Stimulated activated CD8-positive, alpha-beta memory T cell treated with anti-CD3 and anti-CD28 coated beads, Interleukin-2, amount 100 ng/mL, for 48 hours (primary cell): Measurements from ENCODE around the gene RNF225.
"Not testable (repeated sequence)": the region's sequence is repeated elsewhere in the genome, so short reads cannot be mapped to it uniquely, and the experiment has no call there.

Experiments used
- DNase-seq, 2 donors: peaks; one replicate each; pipeline ENCODE4 v3.0.0-alpha.2; 2020; ENCODE audit warnings: low read depth in 2 of 2

The RNF225 gene

DNA sequence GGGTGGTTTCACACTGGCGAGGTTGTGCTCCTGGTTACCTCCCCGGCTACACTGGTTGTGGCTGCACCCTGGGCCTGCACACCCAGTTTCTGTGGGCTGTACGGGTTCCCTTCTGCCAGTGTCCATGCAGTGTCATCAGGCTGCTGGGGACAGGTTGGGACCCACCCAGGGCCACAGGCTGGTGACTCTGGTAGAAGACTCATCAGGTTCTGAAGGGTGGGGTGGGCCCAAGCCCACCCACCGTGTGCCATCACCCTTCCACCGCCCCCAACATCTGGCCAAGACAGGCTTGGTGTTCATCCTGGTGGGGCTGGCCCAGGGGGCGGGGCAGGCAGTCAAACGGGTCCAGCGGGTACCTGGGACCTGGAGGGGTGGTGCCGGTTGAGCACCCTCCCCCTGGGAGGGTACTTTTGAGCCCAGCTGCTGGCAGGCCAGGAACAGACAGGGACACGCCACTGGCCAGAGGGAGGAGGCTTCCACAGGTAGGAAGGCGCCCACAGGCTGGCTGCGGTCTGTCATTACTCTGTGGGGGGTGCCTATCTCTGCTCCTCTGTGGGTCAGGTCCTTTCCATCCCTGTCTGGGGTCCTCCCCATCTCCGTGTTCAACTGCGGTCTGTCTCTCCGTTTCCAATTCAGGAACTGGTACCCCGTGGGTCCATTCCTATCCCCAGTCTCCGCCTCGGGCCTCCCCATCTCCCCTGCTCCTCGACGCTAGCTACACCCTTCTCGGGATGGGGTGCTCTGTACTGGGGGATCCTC, at the start of gene RNF225:
Gene RNF225 (plus strand): TSS at position 437 of the 759 bp plus-strand sequence. CDS start 434 bp downstream, outside the sequence.
- no peak for DNase-seq

DNA sequence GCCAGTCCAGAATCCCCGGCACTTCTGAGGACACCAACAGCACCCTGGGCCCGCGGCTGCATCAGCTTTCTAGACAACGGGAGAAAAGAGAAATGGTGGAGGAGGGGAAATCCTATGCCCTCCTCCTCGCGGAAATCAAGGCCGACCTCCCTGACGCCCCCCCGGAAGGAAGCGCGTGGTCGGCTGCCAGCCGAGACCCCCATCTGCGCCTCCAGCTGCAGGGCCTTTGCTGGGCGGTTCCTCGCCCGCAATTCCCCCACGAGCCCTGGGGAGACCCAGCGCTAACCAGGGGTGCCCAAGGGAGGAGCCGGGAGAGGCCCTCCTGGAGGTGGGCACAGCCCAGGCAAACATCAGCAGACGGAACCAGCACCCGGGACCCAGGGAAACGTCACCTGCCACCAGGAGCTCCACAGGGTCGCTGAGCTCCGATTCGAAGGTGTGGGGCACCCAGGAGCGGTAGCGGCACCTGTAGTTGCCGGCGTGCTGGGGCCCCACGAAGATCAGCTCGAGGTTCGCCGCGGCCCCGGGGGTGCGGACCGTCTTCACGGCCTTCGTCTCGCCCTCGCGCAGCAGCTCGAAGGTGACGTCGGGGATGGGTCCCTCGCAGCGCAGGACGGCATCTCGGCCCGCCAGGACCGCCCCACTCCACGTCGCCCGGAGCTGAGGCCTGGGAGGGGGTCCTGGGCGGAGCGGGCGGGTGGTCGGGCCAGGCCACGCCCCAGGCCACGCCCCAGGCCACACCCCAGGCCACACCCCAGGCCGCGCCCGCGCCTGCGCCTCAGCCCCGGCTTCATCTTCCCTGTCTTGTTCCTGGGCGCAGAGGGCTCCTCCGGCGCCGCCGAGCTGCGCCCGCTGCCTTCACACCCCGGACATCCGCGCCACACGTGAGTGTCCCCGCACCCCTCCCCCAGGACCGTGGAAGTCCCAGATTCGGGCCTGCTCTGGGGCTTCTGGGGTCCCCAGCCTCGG, 48.2 kb upstream of the RNF225 start:
- peak; percentile 59 to 70 for DNase-seq

DNA sequence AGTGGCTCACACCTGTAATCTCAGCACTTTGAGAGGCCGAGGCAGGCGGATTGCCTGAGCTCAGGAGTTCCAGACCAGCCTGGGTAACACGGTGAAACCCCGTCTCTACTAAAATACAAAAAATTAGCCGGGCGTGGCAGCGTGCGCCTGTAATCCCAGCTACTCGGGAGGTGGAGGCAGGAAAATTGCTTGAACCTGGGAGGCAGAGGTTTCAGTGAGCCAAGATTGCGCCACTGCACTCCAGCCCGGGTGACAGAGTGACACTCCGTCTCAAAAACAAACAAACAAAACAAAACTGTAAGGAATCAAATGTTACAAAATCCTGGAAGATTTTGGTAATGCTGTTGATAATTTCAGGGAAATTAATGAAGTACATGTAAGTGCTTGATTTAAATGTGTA, 47.4 kb upstream of the RNF225 start:
- not testable (repeated sequence) for DNase-seq

DNA sequence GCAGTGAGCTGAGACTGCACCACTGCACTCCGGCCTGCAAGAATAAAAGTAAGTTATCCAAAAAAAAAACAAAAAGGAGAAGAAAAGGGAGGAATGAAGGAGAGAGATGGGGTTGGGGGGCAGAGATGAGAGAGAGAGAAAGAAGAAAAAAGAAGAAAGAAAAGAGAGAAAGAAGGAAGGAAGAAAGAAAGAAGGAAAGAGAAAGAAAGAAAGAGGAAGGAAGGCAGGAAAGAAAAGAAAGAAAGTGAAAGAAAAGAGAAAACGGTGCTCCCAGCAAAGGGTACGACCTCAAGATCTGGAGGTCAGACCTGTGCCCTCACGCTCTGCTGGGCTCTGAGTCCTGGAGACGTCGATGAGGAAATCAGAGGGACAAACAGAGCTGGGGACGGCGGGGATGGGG, 45.9 kb upstream of the RNF225 start:
- no peak for DNase-seq

DNA sequence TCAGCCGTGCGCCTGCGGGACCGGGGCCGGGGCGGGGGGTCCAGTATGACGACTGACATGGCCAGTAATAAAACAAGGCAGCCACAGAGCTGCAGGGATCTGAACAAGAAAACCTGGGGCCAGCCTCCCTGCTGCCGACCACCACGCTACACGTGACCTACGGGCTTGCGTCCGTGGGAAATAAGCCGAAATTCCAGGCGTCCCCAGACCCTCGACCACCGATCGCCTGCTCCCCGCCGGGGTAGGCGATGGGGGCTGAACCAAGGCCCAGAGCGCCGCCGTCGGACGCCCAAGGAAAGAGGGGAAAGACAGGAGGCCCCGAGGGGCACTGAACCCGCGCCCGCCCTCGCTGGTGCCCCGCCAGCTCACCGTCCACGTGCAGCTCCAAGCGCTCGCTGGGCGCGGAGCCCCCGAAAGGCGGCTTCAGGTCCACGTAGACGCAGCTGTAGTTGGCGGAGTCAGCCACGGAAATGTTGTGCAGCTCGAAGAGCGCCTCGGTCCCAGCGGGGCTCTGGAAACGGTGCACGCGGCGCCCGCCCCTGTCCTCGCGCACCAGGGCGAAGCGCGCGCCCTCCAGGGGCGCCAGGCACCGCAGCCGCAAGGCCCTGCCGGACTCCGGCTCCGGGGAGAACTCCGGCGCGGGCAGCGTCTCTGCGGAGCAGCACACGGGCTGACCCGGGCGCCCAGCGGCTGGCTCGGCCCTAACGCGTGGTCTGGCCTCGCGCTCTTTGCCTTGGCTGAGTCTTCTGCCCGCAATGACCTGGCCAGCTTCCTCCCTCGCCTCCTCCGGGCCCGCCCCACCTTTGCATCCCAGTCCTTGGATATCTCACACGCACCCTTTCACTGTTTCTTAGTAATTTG, 45.2 kb upstream of the RNF225 start:
- DNase-seq: no peak

DNA sequence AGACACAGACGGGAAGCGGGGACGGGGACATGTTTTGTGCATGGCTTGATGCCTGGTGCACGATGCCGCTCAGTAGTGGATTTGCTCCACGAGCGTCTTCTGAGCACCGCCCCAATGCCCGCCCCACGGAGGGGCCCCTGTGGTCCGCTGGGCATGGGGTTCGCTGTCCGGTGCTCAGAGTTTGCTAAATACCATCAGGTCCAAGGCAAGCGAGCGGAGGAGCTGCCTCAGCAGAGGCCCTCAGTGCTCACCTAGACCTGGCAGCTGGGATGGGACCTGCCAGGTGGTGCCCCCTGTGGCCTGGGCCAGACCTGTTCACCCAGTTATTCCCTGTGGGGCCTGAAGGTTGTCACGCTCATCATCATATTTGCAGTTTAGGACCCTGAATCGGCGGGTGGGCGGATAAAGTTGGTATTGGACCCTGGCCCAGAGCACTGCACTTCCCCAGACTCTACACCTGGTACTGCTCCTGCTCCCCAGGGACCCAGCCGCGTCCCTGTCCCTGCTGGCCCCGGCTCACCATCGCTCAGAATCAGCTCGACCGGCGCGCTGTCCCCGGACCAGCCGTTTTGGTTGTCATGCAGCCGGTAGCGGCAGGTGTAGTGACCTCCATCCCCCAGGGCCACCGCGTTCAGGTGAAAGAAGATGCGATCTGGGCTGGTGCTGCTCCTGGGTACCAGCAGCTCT, 44.4 kb upstream of the RNF225 start:
- DNase-seq: no peak

DNA sequence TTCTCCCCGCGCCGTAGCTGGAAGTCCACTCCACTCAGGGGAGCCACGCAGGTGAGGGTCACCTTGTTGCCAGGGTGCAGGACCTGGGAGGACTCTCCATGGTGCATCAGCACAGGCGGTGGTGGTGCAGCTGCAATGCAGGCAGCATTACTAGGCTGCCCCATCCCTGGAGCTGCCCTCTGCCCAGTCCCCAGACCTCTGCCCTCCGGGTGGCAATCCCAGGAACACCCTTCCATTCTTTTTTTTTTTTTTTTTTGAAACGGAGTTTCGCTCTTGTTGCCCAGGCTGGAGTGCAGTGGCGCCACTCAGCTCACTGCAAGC, 43.9 kb upstream of the RNF225 start:
- DNase-seq: no peak

DNA sequence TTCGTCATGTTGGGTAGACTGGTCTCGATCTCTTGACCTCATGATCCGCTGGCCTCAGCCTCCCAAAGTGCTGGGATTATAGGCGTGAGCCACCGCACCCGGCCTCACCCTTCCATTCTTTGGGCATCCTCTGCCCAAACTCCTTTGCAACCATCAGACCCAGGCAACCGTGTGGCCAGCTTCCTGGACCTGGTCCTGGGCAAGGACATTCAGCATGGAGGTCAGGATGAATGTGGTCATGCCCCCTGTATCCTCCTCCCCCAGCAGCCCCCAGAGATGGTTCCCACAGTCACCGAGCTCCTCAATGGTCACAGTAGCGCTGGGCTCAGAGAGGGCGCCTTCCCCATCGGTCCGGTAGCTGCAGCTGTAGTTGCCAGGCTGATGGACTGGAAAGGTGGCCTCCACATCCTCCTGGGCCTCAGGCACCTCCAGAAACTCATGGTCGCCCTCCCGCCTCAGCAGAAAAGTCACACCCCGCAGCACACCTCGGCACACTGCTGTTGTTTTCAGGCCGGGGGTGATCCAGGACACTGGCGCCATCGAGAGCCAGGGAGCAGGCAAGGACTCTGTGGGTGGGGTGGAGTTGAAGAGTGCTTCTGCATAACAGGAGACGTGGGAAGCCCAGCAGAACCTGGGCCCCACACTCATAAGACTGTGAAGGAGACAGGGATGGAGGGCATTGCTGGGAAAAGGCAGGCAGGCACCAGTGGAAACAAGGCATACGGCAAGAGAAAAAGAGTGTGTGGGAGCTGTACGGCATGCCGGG, 43.3 kb upstream of the RNF225 start:
- no peak for DNase-seq

DNA sequence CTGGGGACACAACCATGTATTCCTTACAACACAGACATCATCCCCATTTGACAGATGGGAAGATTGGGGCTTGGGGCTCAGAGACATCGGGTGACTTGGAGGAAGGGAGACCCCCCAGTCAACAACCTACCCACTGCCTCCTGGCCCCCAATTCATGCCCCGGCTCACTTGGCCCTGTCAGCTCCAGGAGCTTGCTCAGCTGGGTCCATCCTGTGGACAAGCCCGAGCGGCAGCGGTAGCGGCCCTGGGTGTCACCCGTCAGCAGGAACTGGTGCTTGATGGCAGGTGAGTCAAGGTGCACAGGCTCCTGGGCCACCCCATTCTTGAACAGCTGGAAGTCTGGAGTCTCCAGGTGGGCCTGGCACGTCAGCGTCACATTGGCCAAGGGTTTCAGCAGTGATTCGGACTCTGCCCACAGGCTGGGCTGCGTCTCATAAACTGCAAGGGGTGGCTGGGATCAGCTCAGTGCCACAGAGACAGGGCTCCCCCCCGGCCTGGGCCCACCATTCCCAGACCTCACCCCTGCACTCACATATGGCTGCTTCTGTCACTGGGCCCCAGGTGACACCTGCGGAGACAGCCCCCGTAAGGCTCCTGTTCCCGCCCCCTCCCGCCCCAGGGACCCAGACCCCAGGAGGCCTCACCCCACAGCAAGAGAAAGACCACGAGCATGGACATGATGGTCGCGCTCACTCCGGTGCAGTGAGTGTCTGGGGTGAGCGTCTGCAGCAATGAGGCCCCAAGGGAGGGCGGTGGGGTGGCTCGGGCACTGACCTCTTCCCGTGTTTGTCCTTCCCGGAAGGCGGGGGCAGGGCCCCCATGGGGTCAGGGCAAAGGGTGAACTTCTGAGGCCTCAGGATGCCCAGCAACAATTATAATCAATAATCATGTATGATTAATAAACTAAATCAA, 42.4 kb upstream of the RNF225 start, which contains the start of gene A1BG:
Gene A1BG (minus strand): TSS at position 733 of the 912 bp plus-strand sequence. CDS start 55 bp downstream, at position 678.
- DNase-seq: no peak

DNA sequence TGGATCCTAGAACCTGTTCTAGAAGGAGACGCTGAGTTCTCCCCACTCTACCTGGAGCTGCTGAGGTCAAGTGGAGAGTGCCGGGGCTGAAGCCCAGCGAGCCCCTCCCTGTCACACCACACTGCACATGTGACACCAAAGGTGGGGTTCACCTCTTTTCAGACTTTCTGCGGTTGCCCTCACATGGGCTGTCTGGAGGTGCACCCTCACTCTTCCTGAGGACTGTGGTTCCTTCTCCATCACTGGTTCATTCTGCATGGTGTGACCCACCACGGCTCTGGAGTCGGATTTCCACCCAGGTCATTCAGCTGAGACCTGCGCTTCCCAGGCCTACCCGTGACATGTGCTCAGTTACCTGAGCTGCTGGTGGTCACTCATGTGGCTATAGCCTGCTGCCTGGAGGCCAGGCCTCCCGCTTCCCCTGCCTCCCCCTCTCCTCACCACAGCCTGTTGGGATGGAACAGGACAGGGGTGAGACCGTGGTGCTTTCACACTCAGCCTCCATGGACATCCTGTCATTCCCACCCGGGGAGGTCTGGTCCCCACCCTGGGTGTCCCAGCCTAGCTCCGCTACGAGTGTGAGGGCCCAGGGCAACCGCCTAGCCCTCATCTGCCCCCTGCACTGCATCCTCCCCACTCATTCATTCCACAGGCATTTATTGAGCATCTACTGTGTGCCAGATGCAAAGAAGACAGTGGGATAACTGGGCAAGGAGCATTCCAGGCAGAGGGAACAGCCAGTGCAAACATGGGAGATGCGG, 41.6 kb upstream of the RNF225 start:
- no peak for DNase-seq

DNA sequence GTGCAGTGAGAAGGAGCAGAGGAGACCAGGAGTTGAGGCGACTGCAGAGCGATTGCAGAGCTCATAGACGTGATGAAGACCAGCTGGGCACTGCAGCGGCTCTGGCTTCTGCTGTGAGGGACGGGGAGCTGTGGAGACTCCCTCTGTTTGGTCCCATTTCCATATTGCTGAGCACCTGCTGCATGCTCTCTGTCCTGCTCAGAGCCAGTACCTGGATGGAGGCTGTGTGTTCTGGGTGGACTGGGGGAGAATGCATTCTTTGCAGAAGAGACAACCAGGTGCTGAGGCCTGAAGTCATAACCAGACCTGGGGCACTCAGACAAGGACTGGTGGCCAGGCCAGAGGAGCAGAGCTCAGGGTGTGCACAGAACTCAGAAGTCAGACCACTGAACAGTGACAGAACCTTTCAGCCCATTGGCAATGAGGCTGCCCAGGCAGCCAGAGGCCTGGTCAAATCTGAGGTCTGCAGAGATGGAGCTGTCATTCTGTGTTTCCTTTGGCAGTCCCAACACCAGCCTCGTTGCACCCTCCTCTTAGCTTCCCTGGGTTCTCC, 40.9 kb upstream of the RNF225 start:
- no peak for DNase-seq

DNA sequence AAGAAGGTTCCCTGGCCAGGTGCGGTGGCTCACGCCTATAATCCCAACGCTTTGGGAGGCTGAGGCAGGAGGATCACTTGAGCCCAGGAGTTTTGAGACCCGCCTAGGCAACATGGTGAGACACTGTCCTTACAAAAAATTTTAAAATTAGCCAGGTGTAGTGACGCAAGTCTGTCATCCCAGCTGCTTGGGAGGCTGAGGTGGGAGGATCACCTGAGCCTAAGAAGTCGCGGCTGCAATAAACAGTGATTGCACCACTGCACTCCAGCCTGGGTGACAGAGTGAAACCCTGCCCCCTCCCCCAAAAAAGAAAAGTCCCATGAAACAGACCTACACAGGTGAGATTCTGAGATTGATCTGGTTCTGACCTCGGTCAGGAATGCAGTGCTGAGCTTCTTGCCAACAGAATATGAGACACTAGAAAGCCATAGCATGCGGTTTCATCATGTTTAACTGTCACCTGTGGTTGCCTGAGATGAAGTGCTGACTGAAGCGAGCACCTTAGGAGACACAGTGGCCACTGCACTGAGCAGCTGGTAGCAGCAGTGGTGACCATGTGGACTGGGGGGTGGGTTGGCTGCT, 40.1 kb upstream of the RNF225 start:
- no peak for DNase-seq

DNA sequence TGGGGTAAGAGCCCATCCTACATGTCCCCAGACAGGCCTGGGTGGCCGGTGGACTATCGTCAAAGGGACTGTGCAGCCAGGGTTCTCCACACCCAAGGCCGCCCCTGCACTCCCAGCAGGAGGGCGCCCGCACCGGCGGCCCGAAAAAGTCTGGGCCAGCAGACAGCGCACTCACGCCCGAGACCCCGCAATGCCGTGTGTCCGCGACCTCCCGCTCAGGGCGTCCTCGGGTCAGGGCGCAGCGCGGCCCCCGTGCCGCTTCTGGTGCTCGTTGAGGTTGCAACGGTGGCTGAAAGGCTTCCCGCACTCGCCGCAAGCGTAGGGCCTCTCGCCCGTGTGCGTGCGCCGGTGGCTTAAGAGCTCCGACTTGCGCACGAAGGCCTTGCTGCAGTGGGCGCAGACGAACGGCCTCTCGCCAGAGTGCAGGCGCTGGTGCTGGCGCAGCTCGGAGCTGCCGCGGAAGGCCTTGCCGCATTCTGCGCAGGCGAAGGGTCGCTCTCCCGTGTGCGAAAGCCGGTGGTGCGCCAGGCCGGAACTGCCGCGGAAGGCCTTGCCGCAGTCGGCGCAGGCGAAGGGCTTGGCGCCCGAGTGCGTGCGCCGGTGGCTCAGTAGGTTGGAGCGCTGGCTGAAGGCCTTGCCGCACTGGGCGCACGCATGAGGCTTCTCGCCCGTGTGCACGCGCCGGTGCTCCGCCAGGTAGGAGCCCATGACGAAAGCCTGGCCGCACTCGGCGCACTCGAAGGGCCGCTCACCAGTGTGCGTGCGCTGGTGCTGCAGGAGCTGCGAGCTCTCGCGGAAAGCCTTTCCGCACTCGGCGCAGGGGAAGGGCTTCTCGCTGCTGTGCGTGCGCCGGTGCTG, 39.3 kb upstream of the RNF225 start:
- peak in 1 of 2 donors; percentile 13 for DNase-seq

DNA sequence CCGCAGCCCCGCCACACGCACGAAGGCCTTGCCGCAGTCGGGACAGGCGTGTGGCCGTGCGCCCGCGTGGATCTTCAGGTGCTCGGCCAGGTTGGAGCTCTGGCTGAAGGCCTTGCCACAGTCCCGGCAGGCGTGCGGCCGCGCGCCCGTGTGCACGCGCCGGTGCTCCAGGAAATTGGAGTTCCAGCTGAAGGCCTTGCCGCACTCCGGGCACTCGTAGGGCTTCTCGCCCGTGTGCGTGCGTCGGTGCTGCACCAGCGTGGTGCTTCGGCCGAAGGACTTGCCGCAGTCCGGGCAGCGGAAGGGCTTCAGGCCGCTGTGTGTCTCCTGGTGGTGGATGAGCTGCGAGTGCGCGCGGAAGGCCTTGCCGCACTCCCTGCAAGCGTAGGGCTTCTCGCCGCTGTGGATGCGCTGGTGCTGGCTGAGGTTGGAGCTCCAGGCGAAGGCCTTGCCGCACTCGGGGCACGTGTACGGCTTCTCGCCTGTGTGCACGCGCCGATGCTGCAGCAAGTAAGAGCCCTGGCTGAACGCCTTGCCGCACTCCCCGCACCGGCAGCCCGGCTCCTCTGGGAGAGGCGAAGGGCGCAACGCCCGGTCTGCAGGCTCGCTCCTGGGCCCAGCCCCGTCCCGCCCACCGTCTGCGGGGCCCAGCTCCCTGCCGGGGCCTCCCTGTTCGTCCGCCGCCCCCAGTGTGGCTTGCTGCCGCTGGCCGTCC, 38.5 kb upstream of the RNF225 start:
- no peak for DNase-seq

DNA sequence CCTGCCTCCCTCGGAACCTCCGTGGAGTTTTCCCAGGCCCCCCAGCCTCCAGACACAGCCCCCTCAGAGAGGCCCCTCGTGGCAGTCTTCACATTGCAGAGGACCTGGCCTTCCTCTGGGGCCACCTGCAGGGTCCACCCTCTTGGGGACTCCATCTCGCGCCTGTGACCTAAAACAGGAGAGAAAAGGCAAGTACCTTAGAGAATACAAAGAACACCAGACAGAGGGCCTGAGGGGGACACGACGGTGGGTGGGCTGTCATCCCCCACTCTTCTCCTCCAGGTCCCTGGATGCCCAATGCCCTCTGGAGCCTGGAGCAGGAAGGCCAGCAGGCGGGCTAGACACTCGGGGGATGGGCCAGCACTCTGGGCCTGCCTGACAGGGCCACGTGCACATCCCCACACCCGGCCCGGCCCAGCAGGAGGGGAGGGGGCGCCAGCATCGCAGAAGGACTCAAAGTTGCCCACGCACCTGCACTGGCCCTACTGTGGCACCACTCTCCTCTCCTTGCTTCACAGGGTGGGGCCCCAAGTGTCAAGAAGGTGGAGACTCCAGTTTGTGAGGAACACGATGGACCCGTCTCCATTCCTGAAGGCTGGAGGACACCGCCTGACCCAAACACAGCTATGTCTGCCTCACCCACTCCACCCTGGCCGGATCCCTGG, 37.8 kb upstream of the RNF225 start:
- no peak for DNase-seq

DNA sequence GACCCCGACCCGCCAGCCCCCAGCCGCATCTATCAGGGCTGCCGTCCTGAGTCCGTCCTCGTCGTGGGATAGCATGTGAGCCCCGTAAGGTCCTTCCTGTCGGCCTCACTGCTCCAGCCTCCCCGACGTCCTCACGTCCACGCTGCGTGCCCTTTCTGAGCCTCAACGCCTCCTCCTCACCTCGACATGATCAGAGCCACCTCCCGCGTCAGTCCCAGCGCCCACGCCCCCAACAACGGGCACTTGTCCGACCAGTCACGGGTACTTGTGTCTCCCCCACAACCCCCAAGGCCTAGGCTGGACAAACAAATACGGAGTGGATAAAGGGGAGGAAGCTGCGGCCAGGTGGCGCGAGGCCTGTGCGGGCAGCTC, 33.6 kb upstream of the RNF225 start:
- DNase-seq: peak in 1 of 2 donors; percentile 48
